Measurements from ENCODE around the gene CASP3.

DNA sequence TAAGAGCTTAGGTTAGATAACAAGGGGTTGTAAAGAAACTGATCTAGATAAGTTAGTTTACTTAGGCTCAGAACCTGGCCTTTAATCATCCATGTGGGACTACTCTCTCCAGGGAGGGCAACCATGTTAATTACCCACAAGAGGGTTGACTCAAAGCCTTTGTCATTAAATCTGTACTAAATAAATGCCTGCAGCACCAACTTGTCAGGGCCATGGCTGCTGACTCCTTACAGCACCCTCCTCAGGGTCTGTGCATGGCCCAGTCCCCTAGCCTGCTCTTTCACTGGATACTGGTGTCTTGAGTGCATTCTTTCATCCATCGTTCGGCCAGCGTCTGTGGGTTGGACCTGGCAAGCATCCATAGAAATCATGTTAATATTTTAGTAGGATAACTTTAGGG is 34.7 kb downstream of the CASP3 start:
- TF ChIP-seq, protein P1, sequence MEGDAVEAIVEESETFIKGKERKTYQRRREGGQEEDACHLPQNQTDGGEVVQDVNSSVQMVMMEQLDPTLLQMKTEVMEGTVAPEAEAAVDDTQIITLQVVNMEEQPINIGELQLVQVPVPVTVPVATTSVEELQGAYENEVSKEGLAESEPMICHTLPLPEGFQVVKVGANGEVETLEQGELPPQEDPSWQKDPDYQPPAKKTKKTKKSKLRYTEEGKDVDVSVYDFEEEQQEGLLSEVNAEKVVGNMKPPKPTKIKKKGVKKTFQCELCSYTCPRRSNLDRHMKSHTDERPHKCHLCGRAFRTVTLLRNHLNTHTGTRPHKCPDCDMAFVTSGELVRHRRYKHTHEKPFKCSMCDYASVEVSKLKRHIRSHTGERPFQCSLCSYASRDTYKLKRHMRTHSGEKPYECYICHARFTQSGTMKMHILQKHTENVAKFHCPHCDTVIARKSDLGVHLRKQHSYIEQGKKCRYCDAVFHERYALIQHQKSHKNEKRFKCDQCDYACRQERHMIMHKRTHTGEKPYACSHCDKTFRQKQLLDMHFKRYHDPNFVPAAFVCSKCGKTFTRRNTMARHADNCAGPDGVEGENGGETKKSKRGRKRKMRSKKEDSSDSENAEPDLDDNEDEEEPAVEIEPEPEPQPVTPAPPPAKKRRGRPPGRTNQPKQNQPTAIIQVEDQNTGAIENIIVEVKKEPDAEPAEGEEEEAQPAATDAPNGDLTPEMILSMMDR (IDR thresholded peaks at IDR 0.05; ENCODE audit: borderline replicate concordance, extremely low read depth, low read length, poor library complexity, severe bottlenecking), result no peak
- TF ChIP-seq EZH2 (IDR thresholded peaks at IDR 0.05; ENCODE audit: borderline replicate concordance, low read depth, low read length, severe bottlenecking), result no peak
